NCI-H748 (cell line): Measurements from ENCODE around the gene UPF3A.

Experiments used
- DNase-seq: peaks from one replicate; lab custom pipeline; 2025; ENCODE audit not compliant: unreplicated experiment; lab: John Stamatoyannopoulos, UW

UPF3A gene

GRCh38 chr13:114303700-114304327 lies 22.4 kb downstream of the UPF3A start:
- no peak for DNase-seq

GRCh38 chr13:114304346-114305034 lies 23.1 kb downstream of the UPF3A start:
- no peak for DNase-seq

- no peak for DNase-seq
These were observed 27.7 kb downstream of the UPF3A start for GRCh38 chr13:114309086-114309485.

GRCh38 chr13:114309806-114310410 lies 28.5 kb downstream of the UPF3A start:
- DNase-seq: no peak

- no peak for DNase-seq
These were observed 29.6 kb downstream of the UPF3A start for GRCh38 chr13:114310956-114311355.

- DNase-seq: no peak
These were observed 30.0 kb downstream of the UPF3A start for GRCh38 chr13:114311387-114311786.

GRCh38 chr13:114311908-114312307 lies 30.5 kb downstream of the UPF3A start:
- no peak for DNase-seq

- DNase-seq: no peak
These were observed 31.9 kb downstream of the UPF3A start for GRCh38 chr13:114313061-114313860.

GRCh38 chr13:114314074-114314912 lies 32.9 kb downstream of the UPF3A start, which contains the start of gene CHAMP1:
CHAMP1 (plus strand) TSS chr13:114314503; CDS start chr13:114323843, 9,340 bp downstream.
- peak; percentile 99 for DNase-seq

- no peak for DNase-seq
These were observed 33.8 kb downstream of the UPF3A start for GRCh38 chr13:114315074-114315785.

GRCh38 chr13:114318624-114319023 lies 37.2 kb downstream of the UPF3A start:
- DNase-seq: no peak

GRCh38 chr13:114319441-114319913 lies 38.1 kb downstream of the UPF3A start:
- DNase-seq: no peak

GRCh38 chr13:114320065-114320464 lies 38.7 kb downstream of the UPF3A start:
- no peak for DNase-seq

GRCh38 chr13:114321256-114321655 lies 39.9 kb downstream of the UPF3A start:
- DNase-seq: no peak

GRCh38 chr13:114323349-114323748 lies 41.9 kb downstream of the UPF3A start:
- no peak for DNase-seq

- no peak for DNase-seq
These were observed 42.9 kb downstream of the UPF3A start for GRCh38 chr13:114324334-114324733.

- no peak for DNase-seq
These were observed 44.3 kb downstream of the UPF3A start for GRCh38 chr13:114325729-114326128.

- no peak for DNase-seq
These were observed 46.6 kb downstream of the UPF3A start for GRCh38 chr13:114328034-114328433.

- no peak for DNase-seq
These were observed 47.2 kb downstream of the UPF3A start for GRCh38 chr13:114328595-114328994.

- DNase-seq: no peak
These were observed 48.7 kb downstream of the UPF3A start for GRCh38 chr13:114330086-114330485.
